Astrocyte (in vitro differentiated cells and primary cell): Measurements from ENCODE around the gene HNRNPD. TPM values are rescaled to one million over a fixed set of nuclear protein-coding genes. Genes with fewer than 3 reads are reported as not detected.

Experiments used
- DNase-seq: peaks from one replicate; pipeline ENCODE4 v3.0.0-alpha.2; 2010; ENCODE audit warnings: low read depth
- FAIRE-seq: peaks from 2 replicates; lab custom pipeline; 2011; peaks lifted over from hg19 to GRCh38; lab: Jason Lieb, UNC
- H2AFZ ChIP-seq: 2 replicates; pipeline ENCODE4 v1.6.0; 2012; ENCODE audit warnings: low read depth, low read length, inconsistent platforms
- H3K27ac ChIP-seq: 2 replicates; pipeline ENCODE4 v1.5.1; 2011; ENCODE audit warnings: low read depth, low read length, inconsistent platforms
- H3K27me3 ChIP-seq: 2 replicates; pipeline ENCODE4 v1.6.0; 2011; ENCODE audit warnings: low read length, inconsistent platforms; ENCODE audit not compliant: insufficient read depth
- H3K36me3 ChIP-seq: 2 replicates; pipeline ENCODE4 v1.5.1; 2011; ENCODE audit warnings: low read length, inconsistent platforms; ENCODE audit not compliant: insufficient read depth
- H3K4me1 ChIP-seq: 2 replicates; pipeline ENCODE4 v1.5.1; 2011; ENCODE audit warnings: low read length, inconsistent platforms; ENCODE audit not compliant: insufficient read depth
- H3K4me2 ChIP-seq: 2 replicates; pipeline ENCODE4 v1.6.0; 2012; ENCODE audit warnings: low read length, inconsistent platforms
- H3K4me3 ChIP-seq: 2 replicates; pipeline ENCODE4 v1.5.1; 2011; ENCODE audit warnings: low read depth, mild to moderate bottlenecking, low read length, inconsistent platforms; ENCODE audit not compliant: insufficient read depth
- H3K79me2 ChIP-seq: 2 replicates; pipeline ENCODE4 v1.6.0; 2012; ENCODE audit warnings: mild to moderate bottlenecking, low read length, inconsistent platforms; ENCODE audit not compliant: insufficient read depth
- H3K9ac ChIP-seq: 2 replicates; pipeline ENCODE4 v1.6.0; 2012; ENCODE audit warnings: mild to moderate bottlenecking, low read length, inconsistent platforms
- H3K9me3 ChIP-seq: 2 replicates; pipeline ENCODE4 v1.5.1; 2012; ENCODE audit warnings: low read depth, mild to moderate bottlenecking, low read length, inconsistent platforms; ENCODE audit not compliant: insufficient read depth
- H4K20me1 ChIP-seq: 2 replicates; pipeline ENCODE4 v1.6.0; 2012; ENCODE audit warnings: low read length, inconsistent platforms; ENCODE audit not compliant: insufficient read depth
- H3K27ac Mint-ChIP-seq: one replicate; pipeline ENCODE4 v1.8.0; 2021; ENCODE audit warnings: mild to moderate bottlenecking, mixed read lengths; ENCODE audit not compliant: unreplicated experiment
- H3K27me3 Mint-ChIP-seq: one replicate; pipeline ENCODE4 v1.8.0; 2021; ENCODE audit warnings: low read depth, mixed read lengths; ENCODE audit not compliant: unreplicated experiment
- H3K36me3 Mint-ChIP-seq: one replicate; pipeline ENCODE4 v1.8.0; 2021; ENCODE audit warnings: low read depth, mixed read lengths; ENCODE audit not compliant: unreplicated experiment
- H3K4me1 Mint-ChIP-seq: one replicate; pipeline ENCODE4 v1.8.0; 2021; ENCODE audit warnings: low read depth, mixed read lengths; ENCODE audit not compliant: unreplicated experiment
- H3K4me3 Mint-ChIP-seq: one replicate; pipeline ENCODE4 v1.8.0; 2021; ENCODE audit warnings: mild to moderate bottlenecking, moderate library complexity, mixed read lengths; ENCODE audit not compliant: unreplicated experiment
- H3K9me3 Mint-ChIP-seq: one replicate; pipeline ENCODE4 v1.8.0; 2021; ENCODE audit warnings: mild to moderate bottlenecking, mixed read lengths; ENCODE audit not compliant: unreplicated experiment
- CTCF ChIP-seq: IDR thresholded peaks from 2 replicates; pipeline ENCODE4 v1.5.1; 2011; ENCODE audit warnings: low read depth, mild to moderate bottlenecking, inconsistent platforms, low read length, moderate library complexity; ENCODE audit not compliant: insufficient read depth
- EZH2 ChIP-seq: IDR thresholded peaks from 2 replicates; pipeline ENCODE4 v1.6.1; 2012; ENCODE audit warnings: mild to moderate bottlenecking, low read length, inconsistent platforms; ENCODE audit not compliant: insufficient read depth
- total RNA-seq: library from RNA; stranded (reverse); gene quantifications from 2 replicates; pipeline ENCODE4 v1.2.1, GENCODE V29; 2021

Gene HNRNPD
- total RNA-seq, 1 donor from 2014 or later = 162 TPM

GRCh38 chr4:82358847-82359246 is 14.9 kb downstream of the HNRNPD start:
- Histone ChIP-seq H3K27me3 (no peaks in the 10 kb centered on the region), H3K4me1 (peaks cover 4% of the 10 kb centered on the region), H2AFZ (no peak overlapping the region), H4K20me1 (peaks cover 80% of the 10 kb centered on the region), H3K4me3 (no peak overlapping the region), H3K4me2 (no peak overlapping the region), H3K79me2 (peaks cover 100% of the 10 kb centered on the region), H3K27ac (no peak overlapping the region), H3K9me3 (no peaks in the 10 kb centered on the region), H3K36me3 (peaks cover 46% of the 10 kb centered on the region), H3K9ac (no peak overlapping the region)
- Mint-ChIP-seq H3K27me3 (no peaks in the 10 kb centered on the region), H3K27ac (no peak overlapping the region), H3K4me3 (no peak overlapping the region), H3K36me3 (peaks cover 15% of the 10 kb centered on the region), H3K9me3 (peaks cover 2% of the 10 kb centered on the region), H3K4me1 (peaks cover 25% of the 10 kb centered on the region)
- DNase-seq = no peak
- TF ChIP-seq EZH2 (no peak), CTCF (no peak)
- FAIRE-seq = no peak

GRCh38 chr4:82357640-82358039 is 16.2 kb downstream of the HNRNPD start:
- Histone ChIP-seq H3K4me1 (peaks cover 3% of the 10 kb centered on the region), H3K4me2 (no peak overlapping the region), H3K36me3 (peaks cover 55% of the 10 kb centered on the region), H3K9me3 (no peaks in the 10 kb centered on the region), H3K4me3 (no peak overlapping the region), H2AFZ (no peak overlapping the region), H3K27ac (no peak overlapping the region), H3K27me3 (no peaks in the 10 kb centered on the region), H3K79me2 (peaks cover 96% of the 10 kb centered on the region), H4K20me1 (peaks cover 74% of the 10 kb centered on the region), H3K9ac (no peak overlapping the region)
- FAIRE-seq = no peak
- Mint-ChIP-seq H3K4me1 (peaks cover 31% of the 10 kb centered on the region), H3K4me3 (no peak overlapping the region), H3K9me3 (peaks cover 2% of the 10 kb centered on the region), H3K27me3 (no peaks in the 10 kb centered on the region), H3K27ac (no peak overlapping the region), H3K36me3 (peaks cover 15% of the 10 kb centered on the region)
- no peak for DNase-seq
- TF ChIP-seq EZH2 (no peak), CTCF (no peak)

- no peak overlapping the region for H2AFZ ChIP-seq
- H3K4me1 ChIP-seq = no peaks in the 10 kb centered on the region
- no peaks in the 10 kb centered on the region for H3K9me3 ChIP-seq
- Mint-ChIP-seq H3K27me3 (no peaks in the 10 kb centered on the region), H3K4me3 (no peak overlapping the region), H3K4me1 (peaks cover 26% of the 10 kb centered on the region), H3K27ac (no peak overlapping the region), H3K9me3 (peaks cover 2% of the 10 kb centered on the region), H3K36me3 (peaks cover 17% of the 10 kb centered on the region)
- H3K36me3 ChIP-seq = peaks cover 71% of the 10 kb centered on the region
- H3K4me2 ChIP-seq = no peak overlapping the region
- H3K79me2 ChIP-seq = peaks cover 83% of the 10 kb centered on the region
- no peak overlapping the region for H3K27ac ChIP-seq
- no peak for FAIRE-seq
- no peaks in the 10 kb centered on the region for H3K27me3 ChIP-seq
- no peak for DNase-seq
- no peak overlapping the region for H3K4me3 ChIP-seq
- TF ChIP-seq CTCF = no peak
- no peak for TF ChIP-seq EZH2
- H3K9ac ChIP-seq = no peak overlapping the region
- peaks cover 64% of the 10 kb centered on the region for H4K20me1 ChIP-seq
These were observed 19.0 kb downstream of the HNRNPD start for GRCh38 chr4:82354788-82355187.
